ENCODE data around the gene SRP9.
"Not testable (repeated sequence)": the region's sequence is repeated elsewhere in the genome, so short reads cannot be mapped to it uniquely, and the experiment has no call there.

The SRP9 gene

DNA sequence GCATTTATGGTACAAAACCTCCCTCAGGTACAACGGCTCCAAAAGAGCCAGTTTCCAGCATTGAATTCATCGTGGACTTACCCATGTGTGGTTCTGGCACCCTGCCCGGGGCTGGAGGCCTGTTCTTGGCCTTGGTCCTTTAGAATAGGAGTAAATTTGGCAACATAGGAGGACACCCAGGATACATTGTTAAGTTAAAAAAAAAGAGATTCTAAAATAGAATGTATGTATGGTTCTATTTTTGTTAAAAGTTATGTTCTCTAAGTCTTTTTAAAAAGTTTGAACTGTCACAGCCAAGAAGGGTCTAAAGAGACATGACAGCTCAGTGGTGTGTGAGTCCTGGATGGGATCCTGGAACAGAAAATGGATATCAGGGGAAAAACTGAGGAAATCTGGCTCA lies 58.2 kb downstream of the SRP9 start:
- Histone ChIP-seq H3K27ac (ENCODE audit: low read depth, low read length) (no peak overlapping the region), H3F3A (ENCODE audit: control insufficient read depth, insufficient read depth) (no peaks in the 10 kb centered on the region), H3K4me3 (ENCODE audit: low read length) (no peak overlapping the region), H3K4me1 (ENCODE audit: control insufficient read depth, low read length) (no peaks in the 10 kb centered on the region), H3K4me2 (ENCODE audit: low read length) (no peak overlapping the region), H3K9me2 (replicated peaks; ENCODE audit: control insufficient read depth, low read length) (no peaks in the 10 kb centered on the region), H4K20me1 (ENCODE audit: control insufficient read depth, insufficient read depth, low read depth, low read length) (no peaks in the 10 kb centered on the region), H3K27me3 (ENCODE audit: control insufficient read depth, low read length) (no peaks in the 10 kb centered on the region), H3K36me3 (ENCODE audit: control insufficient read depth, low read length) (no peaks in the 10 kb centered on the region), H3K9me3 (ENCODE audit: control insufficient read depth, insufficient read depth, low read length) (no peaks in the 10 kb centered on the region), H3K79me2 (ENCODE audit: control insufficient read depth, low read length) (no peaks in the 10 kb centered on the region)
- TF ChIP-seq EZH2phosphoT487 (IDR thresholded peaks at IDR 0.05; ENCODE audit: borderline replicate concordance, low read length): no peak
- TF ChIP-seq, protein P1, sequence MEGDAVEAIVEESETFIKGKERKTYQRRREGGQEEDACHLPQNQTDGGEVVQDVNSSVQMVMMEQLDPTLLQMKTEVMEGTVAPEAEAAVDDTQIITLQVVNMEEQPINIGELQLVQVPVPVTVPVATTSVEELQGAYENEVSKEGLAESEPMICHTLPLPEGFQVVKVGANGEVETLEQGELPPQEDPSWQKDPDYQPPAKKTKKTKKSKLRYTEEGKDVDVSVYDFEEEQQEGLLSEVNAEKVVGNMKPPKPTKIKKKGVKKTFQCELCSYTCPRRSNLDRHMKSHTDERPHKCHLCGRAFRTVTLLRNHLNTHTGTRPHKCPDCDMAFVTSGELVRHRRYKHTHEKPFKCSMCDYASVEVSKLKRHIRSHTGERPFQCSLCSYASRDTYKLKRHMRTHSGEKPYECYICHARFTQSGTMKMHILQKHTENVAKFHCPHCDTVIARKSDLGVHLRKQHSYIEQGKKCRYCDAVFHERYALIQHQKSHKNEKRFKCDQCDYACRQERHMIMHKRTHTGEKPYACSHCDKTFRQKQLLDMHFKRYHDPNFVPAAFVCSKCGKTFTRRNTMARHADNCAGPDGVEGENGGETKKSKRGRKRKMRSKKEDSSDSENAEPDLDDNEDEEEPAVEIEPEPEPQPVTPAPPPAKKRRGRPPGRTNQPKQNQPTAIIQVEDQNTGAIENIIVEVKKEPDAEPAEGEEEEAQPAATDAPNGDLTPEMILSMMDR (IDR thresholded peaks at IDR 0.05; ENCODE audit: low read depth, low read length, poor library complexity, severe bottlenecking): no peak

DNA sequence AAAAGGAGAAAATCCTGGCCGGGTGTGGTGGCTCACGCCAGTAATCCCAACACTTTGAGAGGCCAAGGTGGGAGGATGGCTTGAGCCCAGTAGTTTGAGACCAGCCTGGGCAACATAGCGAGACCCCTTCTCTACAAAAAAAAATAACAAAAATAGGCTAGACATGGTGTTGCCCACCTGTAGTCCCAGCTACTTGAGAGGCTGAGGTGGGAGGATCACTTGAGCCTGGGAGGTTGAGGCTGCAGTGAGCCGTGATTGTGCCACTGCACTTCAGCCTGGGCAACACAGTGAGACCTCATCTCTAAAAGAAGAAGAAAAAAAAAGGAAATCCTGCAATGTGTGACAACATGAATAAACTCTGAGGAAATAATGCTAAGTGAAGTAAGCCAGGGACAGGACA lies 58.7 kb downstream of the SRP9 start:
- H3K4me3 ChIP-seq (ENCODE audit: low read length); H3K27me3 ChIP-seq (ENCODE audit: control insufficient read depth, low read length); H3K9me2 ChIP-seq (replicated peaks; ENCODE audit: control insufficient read depth, low read length); H3K36me3 ChIP-seq (ENCODE audit: control insufficient read depth, low read length); H3K79me2 ChIP-seq (ENCODE audit: control insufficient read depth, low read length); H4K20me1 ChIP-seq (ENCODE audit: control insufficient read depth, insufficient read depth, low read depth, low read length); H3K9me3 ChIP-seq (ENCODE audit: control insufficient read depth, insufficient read depth, low read length); H3K27ac ChIP-seq (ENCODE audit: low read depth, low read length); H3F3A ChIP-seq (ENCODE audit: control insufficient read depth, insufficient read depth); H3K4me2 ChIP-seq (ENCODE audit: low read length); H3K4me1 ChIP-seq (ENCODE audit: control insufficient read depth, low read length): not testable (repeated sequence)

DNA sequence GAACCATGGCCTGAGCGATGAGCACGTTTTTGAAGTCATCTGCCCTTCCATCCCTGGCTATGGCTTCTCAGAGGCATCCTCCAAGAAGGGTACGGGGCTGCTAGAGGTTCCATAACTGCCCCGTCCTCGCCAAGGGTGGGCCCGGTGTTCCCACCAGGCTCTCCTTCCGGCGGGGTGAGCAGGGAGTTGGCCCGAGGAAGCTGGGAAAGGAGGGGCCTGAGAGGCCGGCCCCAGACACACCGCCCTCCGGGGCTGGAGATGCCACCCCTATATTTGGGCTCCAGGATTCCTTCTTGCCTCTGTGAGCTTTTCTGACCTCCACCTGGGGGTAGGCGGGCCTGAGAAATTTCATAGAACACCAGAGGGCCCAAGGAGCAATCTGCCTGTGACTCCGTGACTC lies 61.2 kb downstream of the SRP9 start:
- TF ChIP-seq, protein P1 (IDR thresholded peaks at IDR 0.05; ENCODE audit: low read depth, low read length, poor library complexity, severe bottlenecking): no peak
- no peaks in the 10 kb centered on the region for H3K9me2 ChIP-seq (replicated peaks; ENCODE audit: control insufficient read depth, low read length)
- H3K4me2 ChIP-seq (ENCODE audit: low read length): no peak overlapping the region
- no peaks in the 10 kb centered on the region for H3K4me1 ChIP-seq (ENCODE audit: control insufficient read depth, low read length)
- no peaks in the 10 kb centered on the region for H3K79me2 ChIP-seq (ENCODE audit: control insufficient read depth, low read length)
- H3K4me3 ChIP-seq (ENCODE audit: low read length): no peak overlapping the region
- no peak overlapping the region for H3K27ac ChIP-seq (ENCODE audit: low read depth, low read length)
- H4K20me1 ChIP-seq (ENCODE audit: control insufficient read depth, insufficient read depth, low read depth, low read length): no peaks in the 10 kb centered on the region
- H3K9me3 ChIP-seq (ENCODE audit: control insufficient read depth, insufficient read depth, low read length): no peaks in the 10 kb centered on the region
- H3F3A ChIP-seq (ENCODE audit: control insufficient read depth, insufficient read depth): no peaks in the 10 kb centered on the region
- H3K27me3 ChIP-seq (ENCODE audit: control insufficient read depth, low read length): no peaks in the 10 kb centered on the region
- no peaks in the 10 kb centered on the region for H3K36me3 ChIP-seq (ENCODE audit: control insufficient read depth, low read length)
